Sigmoid colon (tissue), 4 donors: ENCODE measurements around the gene DOC2A.

Source experiments
- EP300 ChIP-seq, 4 donors: sonication (generic); formaldehyde crosslinking; IDR thresholded peaks; one replicate each; pipeline ENCODE4 v1.6.1; 2017; ENCODE audit warnings: antibody characterized with exemption in 4 of 4
- POLR2AphosphoS5 ChIP-seq, 4 donors: sonication (generic); formaldehyde crosslinking; IDR thresholded peaks; one replicate each; pipeline ENCODE4 v1.6.1; 2017; ENCODE audit warnings: antibody characterized with exemption in 4 of 4
- TF ChIP-seq, protein P1 (sequence below), 4 experiments: fragments of 450-650 bp in 3 of 4; fragments of 200-600 bp in 1 of 4; IDR thresholded peaks; one replicate each; pipeline ENCODE4 v1.5.1; 2016 to 2019; ENCODE audit warnings: antibody characterized with exemption in 4 of 4, mild to moderate bottlenecking in 3 of 4, moderate library complexity in 2 of 4

DNA sequence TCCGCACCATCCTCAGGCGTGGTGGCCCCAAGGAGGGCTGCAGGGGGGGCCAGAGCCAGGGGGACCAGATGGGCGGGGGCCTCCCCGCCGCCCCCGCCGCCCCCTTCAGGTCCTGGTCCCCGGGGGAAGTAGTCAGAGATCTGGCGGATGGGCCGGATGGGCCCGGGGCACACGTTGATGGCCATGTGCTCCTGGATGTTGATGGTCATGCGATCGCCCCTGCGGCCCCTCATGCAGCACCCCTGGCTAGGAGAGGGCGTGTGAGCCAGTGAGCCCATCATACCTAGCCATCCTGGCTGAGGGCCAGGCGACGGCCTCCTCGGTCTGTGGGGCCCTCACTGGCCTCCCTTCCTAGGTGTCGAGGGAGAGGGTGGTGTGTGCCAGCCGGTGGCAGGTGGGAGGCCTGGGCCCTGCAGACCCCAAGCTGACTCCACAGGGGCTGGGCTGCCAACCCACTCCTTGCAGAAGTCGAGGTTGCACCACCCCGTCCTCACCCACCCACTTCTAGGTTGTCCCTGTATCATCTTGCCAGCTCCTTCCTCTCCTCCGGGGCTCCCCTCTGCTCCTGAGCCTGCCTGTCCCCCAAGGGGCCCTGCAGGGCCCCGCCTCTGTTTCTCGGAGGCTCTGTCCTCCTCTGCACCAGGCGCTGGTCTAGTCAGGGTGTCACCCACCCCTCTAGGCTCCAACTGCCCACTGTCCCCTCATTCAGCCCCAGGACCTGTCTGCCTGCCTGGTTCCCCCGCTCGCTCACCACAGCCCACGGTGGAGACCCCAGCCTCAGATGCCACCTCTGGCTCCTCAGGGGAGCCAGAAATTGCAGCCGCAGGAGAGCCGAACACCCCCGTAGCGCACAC lies 610 bp downstream of the DOC2A start:
- TF ChIP-seq, protein P1, sequence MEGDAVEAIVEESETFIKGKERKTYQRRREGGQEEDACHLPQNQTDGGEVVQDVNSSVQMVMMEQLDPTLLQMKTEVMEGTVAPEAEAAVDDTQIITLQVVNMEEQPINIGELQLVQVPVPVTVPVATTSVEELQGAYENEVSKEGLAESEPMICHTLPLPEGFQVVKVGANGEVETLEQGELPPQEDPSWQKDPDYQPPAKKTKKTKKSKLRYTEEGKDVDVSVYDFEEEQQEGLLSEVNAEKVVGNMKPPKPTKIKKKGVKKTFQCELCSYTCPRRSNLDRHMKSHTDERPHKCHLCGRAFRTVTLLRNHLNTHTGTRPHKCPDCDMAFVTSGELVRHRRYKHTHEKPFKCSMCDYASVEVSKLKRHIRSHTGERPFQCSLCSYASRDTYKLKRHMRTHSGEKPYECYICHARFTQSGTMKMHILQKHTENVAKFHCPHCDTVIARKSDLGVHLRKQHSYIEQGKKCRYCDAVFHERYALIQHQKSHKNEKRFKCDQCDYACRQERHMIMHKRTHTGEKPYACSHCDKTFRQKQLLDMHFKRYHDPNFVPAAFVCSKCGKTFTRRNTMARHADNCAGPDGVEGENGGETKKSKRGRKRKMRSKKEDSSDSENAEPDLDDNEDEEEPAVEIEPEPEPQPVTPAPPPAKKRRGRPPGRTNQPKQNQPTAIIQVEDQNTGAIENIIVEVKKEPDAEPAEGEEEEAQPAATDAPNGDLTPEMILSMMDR (IDR thresholded peaks at IDR 0.05) = no peak
- TF ChIP-seq POLR2AphosphoS5 (IDR thresholded peaks at IDR 0.05) = no peak
- TF ChIP-seq EP300 (IDR thresholded peaks at IDR 0.05) = no peak
